HepG2 (cell line): ENCODE results near the gene ARL5B. TPM values are rescaled to one million over a fixed set of nuclear protein-coding genes. Genes with fewer than 3 reads are reported as not detected.

Experiments used
- CENPT ChIP-seq: sonication (generic); formaldehyde crosslinking; IDR thresholded peaks from 2 replicates; pipeline ENCODE4 v1.8.0; 2022; ENCODE audit warnings: low read depth, mild to moderate bottlenecking, moderate library complexity, missing genetic modification reagents
- HNRNPK ChIP-seq: fragments of 200-400 bp; formaldehyde crosslinking; IDR thresholded peaks from 2 replicates; pipeline ENCODE4 v1.6.1; 2018; ENCODE audit warnings: low read length, low read depth, moderate library complexity, mild to moderate bottlenecking; ENCODE audit not compliant: poor library complexity, severe bottlenecking
- MAFG ChIP-seq: sonication (generic); formaldehyde crosslinking; IDR thresholded peaks from 2 replicates; pipeline ENCODE4 v1.5.1; 2020; ENCODE audit warnings: mild to moderate bottlenecking, missing genetic modification reagents
- NCOA5 ChIP-seq: sonication (generic); formaldehyde crosslinking; IDR thresholded peaks from 2 replicates; pipeline ENCODE4 v1.4.0; 2020; ENCODE audit warnings: missing genetic modification reagents
- TRIM24 ChIP-seq: sonication (generic); formaldehyde crosslinking; IDR thresholded peaks from 2 replicates; pipeline ENCODE4 v1.8.0; 2022; ENCODE audit warnings: mild to moderate bottlenecking, missing genetic modification reagents
- YEATS2 ChIP-seq: sonication (generic); formaldehyde crosslinking; IDR thresholded peaks from 2 replicates; pipeline ENCODE4 v1.4.0; 2020; ENCODE audit warnings: missing genetic modification reagents, borderline replicate concordance
- ZC3H13 ChIP-seq: sonication (generic); formaldehyde crosslinking; IDR thresholded peaks from 2 replicates; pipeline ENCODE4 v1.8.1; 2023; ENCODE audit warnings: mild to moderate bottlenecking, missing genetic modification reagents, moderate library complexity
- ZFP41 ChIP-seq: sonication (generic); formaldehyde crosslinking; IDR thresholded peaks from 2 replicates; pipeline ENCODE4 v1.4.0; 2020; ENCODE audit warnings: mild to moderate bottlenecking, missing genetic modification reagents, borderline replicate concordance
- ZNF121 ChIP-seq: sonication (generic); formaldehyde crosslinking; IDR thresholded peaks from 2 replicates; pipeline ENCODE4 v1.5.0; 2020; ENCODE audit warnings: mild to moderate bottlenecking, missing genetic modification reagents
- ZNF232 ChIP-seq: sonication (generic); formaldehyde crosslinking; IDR thresholded peaks from 2 replicates; pipeline ENCODE4 v1.4.0; 2020; ENCODE audit warnings: missing genetic modification reagents, borderline replicate concordance
- ZNF652 ChIP-seq: IDR thresholded peaks from 2 replicates; pipeline ENCODE4 v1.6.1; 2016; ENCODE audit warnings: low read depth, borderline replicate concordance
- ZNF816 ChIP-seq: sonication (generic); formaldehyde crosslinking; IDR thresholded peaks from 2 replicates; pipeline ENCODE4 v1.8.0; 2022; ENCODE audit warnings: missing genetic modification reagents, mild to moderate bottlenecking, borderline replicate concordance
- ZSCAN21 ChIP-seq: sonication (generic); formaldehyde crosslinking; IDR thresholded peaks from 2 replicates; pipeline ENCODE4 v1.8.0; 2022; ENCODE audit warnings: mild to moderate bottlenecking, missing genetic modification reagents, moderate library complexity, borderline replicate concordance
- polyA plus RNA-seq, 8 experiments: library from polyadenylated mRNA; depleted of rRNA in 3 of 8; stranded (reverse) in 7 of 8; unstranded in 1 of 8; fragments of >200 nt; fragmentation: Illumina TruSeq in 4 of 8; extraction: Trizol in 4 of 8; gene quantifications; 2 replicates each; pipeline versions ENCODE4 v1.2.1 to v1.2.3, GENCODE V29; 2011 to 2016; ENCODE audit warnings: low read depth in 4 of 8, missing spikeins in 1 of 8, mixed read lengths in 1 of 8; ENCODE audit not compliant: insufficient read depth in 1 of 8
- total RNA-seq, 5 experiments: library from RNA; depleted of rRNA; stranded (reverse); fragments of >200 nt; fragmentation: Illumina TruSeq; extraction: Trizol; gene quantifications; 2 replicates each; pipeline ENCODE4 v1.2.3, GENCODE V29; 2016; ENCODE audit warnings: low read depth in 1 of 5
- TF ChIP-seq, protein P1 (sequence below): IDR thresholded peaks from 2 replicates; pipeline ENCODE4 v1.6.1; 2016; ENCODE audit warnings: mild to moderate bottlenecking
- TF ChIP-seq, protein P2 (sequence below): sonication (generic); formaldehyde crosslinking; IDR thresholded peaks from 2 replicates; pipeline ENCODE4; 2020; ENCODE audit warnings: missing genetic modification reagents, mild to moderate bottlenecking, borderline replicate concordance
- TF ChIP-seq, protein P3 (sequence below): IDR thresholded peaks from 2 replicates; pipeline ENCODE4 v1.6.1; 2016; ENCODE audit warnings: low read depth, control low read depth
- TF ChIP-seq, protein P4 (sequence below): sonication (generic); formaldehyde crosslinking; IDR thresholded peaks from 2 replicates; pipeline ENCODE4 v1.8.0; 2023; ENCODE audit warnings: mild to moderate bottlenecking, missing genetic modification reagents
- TF ChIP-seq, protein P5 (sequence below): sonication (generic); formaldehyde crosslinking; IDR thresholded peaks from 2 replicates; pipeline ENCODE4 v1.5.0; 2020; ENCODE audit warnings: mild to moderate bottlenecking, missing genetic modification reagents, moderate library complexity

Gene ARL5B
- total and polyA plus RNA-seq, 2 of the 13 experiments (the other 11 are each of a cell fraction or from before 2014, with no cell fraction given) = 26.6 to 32.7 TPM

DNA sequence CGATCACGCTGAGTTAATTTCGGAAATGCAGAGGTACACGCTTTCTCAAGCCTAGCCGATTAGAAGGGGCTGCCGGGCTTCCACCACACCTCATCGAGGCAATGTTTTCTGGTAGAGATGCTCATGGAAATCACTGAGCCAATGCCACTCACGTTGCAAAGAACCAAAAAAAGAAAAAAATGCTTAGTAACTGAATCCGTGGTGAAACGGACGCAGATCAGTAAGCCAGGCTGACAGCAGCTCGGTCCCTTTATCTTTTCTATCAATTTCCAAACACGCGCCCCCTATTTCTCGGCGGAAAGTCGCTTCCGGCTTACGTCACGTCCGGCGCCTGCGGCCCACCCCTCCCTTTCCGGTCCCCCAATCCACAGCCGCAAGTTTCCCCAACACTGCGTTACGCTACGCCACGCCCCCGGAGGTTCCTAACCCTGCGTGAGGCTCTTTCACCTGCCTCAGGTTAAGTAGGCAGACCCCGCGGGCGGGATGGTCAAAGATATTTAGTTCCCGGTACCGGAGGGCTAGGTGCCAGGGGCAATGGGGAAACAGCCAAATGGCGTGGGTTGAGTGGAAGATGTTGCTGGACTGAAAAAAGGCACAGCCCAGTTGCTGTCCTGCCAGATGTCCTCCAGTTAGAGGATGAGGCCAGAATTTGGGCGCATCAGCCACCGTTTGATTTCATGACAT, 7.8 kb upstream of the ARL5B start, which contains the start of gene NSUN6 (continued):
- TF ChIP-seq ZFP41 (CRISPR knock-in tag) = no peak
- TF ChIP-seq ZNF652 (CRISPR knock-in tag) = no peak
- TF ChIP-seq CENPT (CRISPR knock-in tag) = 0 out of 2 replicates have a peak, but pooled peaks have one; percentile 27
- peak; percentile 91; the same call in 1 of the 2 replicates for TF ChIP-seq YEATS2 (CRISPR knock-in tag)
- TF ChIP-seq ZNF816 (CRISPR knock-in tag) = peak; percentile 80
- no peak for TF ChIP-seq NCOA5 (CRISPR knock-in tag)
- TF ChIP-seq ZNF232 = no peak
- no peak for TF ChIP-seq TRIM24
- no peak for TF ChIP-seq ZNF121
- TF ChIP-seq, protein P1, sequence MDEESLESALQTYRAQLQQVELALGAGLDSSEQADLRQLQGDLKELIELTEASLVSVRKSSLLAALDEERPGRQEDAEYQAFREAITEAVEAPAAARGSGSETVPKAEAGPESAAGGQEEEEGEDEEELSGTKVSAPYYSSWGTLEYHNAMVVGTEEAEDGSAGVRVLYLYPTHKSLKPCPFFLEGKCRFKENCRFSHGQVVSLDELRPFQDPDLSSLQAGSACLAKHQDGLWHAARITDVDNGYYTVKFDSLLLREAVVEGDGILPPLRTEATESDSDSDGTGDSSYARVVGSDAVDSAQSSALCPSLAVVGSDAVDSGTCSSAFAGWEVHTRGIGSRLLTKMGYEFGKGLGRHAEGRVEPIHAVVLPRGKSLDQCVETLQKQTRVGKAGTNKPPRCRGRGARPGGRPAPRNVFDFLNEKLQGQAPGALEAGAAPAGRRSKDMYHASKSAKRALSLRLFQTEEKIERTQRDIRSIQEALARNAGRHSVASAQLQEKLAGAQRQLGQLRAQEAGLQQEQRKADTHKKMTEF (CRISPR knock-in tag) = peak; percentile 50; the same call in 1 of the 2 replicates
- TF ChIP-seq, protein P2, sequence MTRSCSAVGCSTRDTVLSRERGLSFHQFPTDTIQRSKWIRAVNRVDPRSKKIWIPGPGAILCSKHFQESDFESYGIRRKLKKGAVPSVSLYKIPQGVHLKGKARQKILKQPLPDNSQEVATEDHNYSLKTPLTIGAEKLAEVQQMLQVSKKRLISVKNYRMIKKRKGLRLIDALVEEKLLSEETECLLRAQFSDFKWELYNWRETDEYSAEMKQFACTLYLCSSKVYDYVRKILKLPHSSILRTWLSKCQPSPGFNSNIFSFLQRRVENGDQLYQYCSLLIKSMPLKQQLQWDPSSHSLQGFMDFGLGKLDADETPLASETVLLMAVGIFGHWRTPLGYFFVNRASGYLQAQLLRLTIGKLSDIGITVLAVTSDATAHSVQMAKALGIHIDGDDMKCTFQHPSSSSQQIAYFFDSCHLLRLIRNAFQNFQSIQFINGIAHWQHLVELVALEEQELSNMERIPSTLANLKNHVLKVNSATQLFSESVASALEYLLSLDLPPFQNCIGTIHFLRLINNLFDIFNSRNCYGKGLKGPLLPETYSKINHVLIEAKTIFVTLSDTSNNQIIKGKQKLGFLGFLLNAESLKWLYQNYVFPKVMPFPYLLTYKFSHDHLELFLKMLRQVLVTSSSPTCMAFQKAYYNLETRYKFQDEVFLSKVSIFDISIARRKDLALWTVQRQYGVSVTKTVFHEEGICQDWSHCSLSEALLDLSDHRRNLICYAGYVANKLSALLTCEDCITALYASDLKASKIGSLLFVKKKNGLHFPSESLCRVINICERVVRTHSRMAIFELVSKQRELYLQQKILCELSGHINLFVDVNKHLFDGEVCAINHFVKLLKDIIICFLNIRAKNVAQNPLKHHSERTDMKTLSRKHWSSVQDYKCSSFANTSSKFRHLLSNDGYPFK = peak; percentile 74; the same call in 1 of the 2 replicates
- TF ChIP-seq MAFG = no peak
- TF ChIP-seq ZC3H13 (CRISPR knock-in tag) = no peak
- TF ChIP-seq, protein P3, sequence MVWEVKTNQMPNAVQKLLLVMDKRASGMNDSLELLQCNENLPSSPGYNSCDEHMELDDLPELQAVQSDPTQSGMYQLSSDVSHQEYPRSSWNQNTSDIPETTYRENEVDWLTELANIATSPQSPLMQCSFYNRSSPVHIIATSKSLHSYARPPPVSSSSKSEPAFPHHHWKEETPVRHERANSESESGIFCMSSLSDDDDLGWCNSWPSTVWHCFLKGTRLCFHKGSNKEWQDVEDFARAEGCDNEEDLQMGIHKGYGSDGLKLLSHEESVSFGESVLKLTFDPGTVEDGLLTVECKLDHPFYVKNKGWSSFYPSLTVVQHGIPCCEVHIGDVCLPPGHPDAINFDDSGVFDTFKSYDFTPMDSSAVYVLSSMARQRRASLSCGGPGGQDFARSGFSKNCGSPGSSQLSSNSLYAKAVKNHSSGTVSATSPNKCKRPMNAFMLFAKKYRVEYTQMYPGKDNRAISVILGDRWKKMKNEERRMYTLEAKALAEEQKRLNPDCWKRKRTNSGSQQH (CRISPR knock-in tag) = peak; percentile 46; the same call in 1 of the 2 replicates
- TF ChIP-seq, protein P4, sequence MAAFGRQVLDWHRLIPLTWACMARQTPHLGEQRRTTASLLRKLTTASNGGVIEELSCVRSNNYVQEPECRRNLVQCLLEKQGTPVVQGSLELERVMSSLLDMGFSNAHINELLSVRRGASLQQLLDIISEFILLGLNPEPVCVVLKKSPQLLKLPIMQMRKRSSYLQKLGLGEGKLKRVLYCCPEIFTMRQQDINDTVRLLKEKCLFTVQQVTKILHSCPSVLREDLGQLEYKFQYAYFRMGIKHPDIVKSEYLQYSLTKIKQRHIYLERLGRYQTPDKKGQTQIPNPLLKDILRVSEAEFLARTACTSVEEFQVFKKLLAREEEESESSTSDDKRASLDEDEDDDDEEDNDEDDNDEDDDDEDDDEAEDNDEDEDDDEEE = 0 out of 2 replicates have a peak, but pooled peaks have one; percentile 44
- peak; percentile 45; the same call in 1 of the 2 replicates for TF ChIP-seq ZSCAN21 (CRISPR knock-in tag)
- TF ChIP-seq, protein P5, sequence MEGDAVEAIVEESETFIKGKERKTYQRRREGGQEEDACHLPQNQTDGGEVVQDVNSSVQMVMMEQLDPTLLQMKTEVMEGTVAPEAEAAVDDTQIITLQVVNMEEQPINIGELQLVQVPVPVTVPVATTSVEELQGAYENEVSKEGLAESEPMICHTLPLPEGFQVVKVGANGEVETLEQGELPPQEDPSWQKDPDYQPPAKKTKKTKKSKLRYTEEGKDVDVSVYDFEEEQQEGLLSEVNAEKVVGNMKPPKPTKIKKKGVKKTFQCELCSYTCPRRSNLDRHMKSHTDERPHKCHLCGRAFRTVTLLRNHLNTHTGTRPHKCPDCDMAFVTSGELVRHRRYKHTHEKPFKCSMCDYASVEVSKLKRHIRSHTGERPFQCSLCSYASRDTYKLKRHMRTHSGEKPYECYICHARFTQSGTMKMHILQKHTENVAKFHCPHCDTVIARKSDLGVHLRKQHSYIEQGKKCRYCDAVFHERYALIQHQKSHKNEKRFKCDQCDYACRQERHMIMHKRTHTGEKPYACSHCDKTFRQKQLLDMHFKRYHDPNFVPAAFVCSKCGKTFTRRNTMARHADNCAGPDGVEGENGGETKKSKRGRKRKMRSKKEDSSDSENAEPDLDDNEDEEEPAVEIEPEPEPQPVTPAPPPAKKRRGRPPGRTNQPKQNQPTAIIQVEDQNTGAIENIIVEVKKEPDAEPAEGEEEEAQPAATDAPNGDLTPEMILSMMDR (CRISPR knock-in tag) = no peak
- no peak for TF ChIP-seq HNRNPK
